ENCODE measurements around the gene TRIAP1.
"Not testable (repeated sequence)": the region's sequence is repeated elsewhere in the genome, so short reads cannot be mapped to it uniquely, and the experiment has no call there.

The TRIAP1 gene

GRCh38 chr12:120468325-120468820 lies 22.2 kb upstream of the TRIAP1 start:
- no peak for DNase-seq

DNA sequence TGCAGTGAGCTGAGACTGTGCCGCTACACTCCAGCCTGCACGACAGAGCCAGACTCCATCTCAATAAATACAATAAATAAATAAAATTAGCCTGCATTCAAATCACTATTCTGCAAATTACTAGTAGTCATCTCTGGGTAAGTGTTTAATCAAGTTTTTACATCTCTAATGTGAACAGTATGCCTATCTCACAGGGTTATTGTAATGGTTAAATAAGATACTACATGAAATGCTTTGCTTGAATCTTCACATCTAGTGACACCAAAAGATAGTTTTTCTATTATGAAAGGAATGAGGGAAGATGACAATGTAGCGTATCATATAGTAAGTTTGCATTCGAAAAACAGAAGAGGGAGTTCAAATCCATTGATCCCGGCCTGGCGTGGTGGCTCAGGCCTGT lies 21.3 kb upstream of the TRIAP1 start:
- DNase-seq = no peak

DNA sequence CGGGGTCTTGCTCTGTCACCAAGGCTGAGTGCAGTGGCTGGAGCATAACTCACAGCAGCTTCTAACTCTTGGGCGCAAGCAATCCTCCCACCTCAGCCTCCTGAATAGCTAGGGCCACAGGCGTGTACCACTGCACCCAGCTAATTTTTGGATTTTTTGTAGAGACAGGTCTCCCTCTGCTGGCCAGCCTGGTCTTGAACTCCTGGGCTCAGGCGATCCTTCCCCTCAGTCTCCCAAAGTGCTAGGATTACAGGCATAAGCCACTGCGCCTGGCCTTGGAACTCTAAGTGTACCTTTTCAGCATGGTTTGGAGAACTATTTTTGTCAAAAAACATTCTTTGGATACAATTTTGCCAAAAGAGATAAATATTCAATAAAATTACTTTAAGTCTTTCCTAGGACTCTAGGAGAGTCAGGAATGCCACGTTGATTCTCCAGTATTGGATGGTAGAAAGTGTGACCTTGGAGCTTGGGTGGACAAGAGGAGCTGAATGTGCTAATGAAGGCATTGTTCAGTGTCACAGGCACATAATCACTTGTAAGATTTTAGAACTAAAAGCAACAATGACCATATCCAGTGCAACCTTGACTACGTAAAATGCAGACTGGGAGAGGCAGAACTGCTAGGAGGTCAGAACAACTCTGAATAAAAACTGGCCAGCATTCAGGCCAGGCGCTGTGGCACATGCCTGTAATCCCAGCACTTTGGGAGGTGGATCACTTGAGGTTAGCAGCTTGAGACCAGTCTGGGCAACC lies 20.6 kb upstream of the TRIAP1 start:
- DNase-seq = no peak

DNA sequence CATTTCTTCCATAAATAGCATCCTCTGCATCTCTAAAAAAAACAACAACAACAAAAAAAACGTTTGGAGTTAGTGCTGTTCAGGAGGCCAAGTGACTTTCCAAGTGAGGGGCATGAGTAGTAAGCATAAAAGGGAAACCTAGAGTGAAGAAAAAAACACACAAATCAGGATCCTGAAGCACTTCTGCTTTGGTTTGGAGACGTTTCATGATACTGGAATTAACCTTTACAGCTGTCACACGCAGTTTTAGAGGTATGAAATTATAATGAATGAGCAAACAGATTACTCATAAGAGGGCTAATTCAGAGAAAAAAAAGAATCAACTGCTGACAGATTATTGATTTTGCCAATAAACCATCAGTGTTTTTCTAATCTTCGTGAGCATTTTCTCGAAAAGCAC lies 19.6 kb upstream of the TRIAP1 start:
- DNase-seq = no peak

DNA sequence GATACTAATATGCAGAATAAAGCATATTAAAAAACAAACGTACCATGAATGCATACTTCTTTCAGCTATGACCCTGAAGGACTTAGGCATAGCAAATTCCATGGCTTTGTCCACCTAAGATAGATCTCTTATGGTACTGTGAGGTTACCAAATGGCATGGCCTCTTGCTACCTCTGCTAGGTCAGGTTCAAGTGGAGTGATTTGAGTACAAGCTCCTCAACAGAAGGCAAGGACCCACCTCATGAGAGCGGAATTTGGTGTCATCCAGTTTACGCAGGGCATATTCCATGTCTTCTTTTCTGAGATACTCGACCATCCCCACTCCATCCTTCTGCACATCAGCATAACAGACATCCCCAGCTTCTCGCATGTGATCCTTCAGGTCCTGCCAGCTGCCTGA lies 17.5 kb upstream of the TRIAP1 start:
- DNase-seq = no peak

DNA sequence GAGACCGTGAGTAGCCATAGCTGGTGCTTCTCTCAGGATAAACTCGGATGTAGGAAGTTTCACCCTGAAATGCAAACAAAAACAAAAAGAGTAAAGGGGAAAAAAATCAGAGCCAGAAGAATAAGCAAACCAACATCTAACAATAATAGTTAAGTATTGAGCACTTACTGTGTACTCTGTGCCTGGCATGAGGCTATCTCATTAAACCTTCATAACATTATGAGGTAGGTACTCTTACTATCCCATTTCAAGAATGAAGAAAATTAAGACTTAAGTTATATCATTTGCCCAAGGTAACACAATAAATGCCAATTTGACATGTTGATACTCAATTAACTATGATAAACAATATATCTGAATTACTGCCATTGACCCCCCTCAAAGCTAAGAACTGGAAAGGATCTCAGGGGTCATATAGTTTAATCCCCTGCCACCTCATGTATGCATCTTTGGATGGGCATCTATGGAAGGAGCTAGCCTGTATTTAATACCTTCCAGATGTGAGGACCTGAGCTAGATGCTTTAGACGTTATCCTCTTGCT lies 16.0 kb upstream of the TRIAP1 start:
- DNase-seq = no peak

- DNase-seq = no peak
Measured at GRCh38 chr12:120460157-120460556, 14.0 kb upstream of the TRIAP1 start.

GRCh38 chr12:120457133-120457532 lies 10.9 kb upstream of the TRIAP1 start:
- DNase-seq = no peak

DNA sequence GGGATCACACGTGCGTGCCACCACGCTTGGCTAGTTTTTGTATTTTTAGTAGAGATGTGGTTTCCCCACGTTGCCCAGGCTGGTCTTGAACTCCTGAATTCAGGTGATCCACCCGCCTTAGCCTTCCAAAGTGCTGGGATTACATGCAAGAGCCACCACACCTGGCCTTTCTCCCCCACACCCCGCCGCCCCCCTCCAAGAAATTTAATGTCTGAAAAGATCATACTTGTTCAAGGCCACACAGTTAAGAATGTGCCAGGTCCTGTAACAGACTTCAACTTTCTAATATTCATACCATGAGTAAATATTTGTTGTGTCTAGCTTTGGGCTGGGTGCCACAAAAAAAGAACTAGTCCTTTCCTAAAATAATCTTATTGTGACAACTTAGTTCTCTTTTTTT lies 9.1 kb upstream of the TRIAP1 start:
- no peak for DNase-seq

DNA sequence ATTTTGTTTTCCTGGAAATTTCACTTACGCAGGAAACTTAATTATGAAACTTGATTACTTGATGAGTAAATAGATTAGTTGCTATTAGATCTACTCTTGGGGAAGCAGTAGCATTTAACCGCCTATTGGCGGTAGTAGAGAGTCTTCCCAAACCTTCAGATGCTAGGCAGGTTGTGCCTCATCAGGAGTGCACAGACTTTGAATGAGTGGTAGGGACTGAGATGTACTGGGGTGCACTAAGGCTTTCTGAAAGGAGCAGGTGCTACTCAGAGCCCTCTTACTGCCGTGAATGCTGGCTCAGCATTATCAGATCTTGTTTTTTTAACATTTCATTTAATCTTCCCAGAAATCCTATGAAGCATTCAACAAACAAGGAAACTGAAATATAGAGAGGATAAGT lies 7.8 kb upstream of the TRIAP1 start:
- DNase-seq = no peak

DNA sequence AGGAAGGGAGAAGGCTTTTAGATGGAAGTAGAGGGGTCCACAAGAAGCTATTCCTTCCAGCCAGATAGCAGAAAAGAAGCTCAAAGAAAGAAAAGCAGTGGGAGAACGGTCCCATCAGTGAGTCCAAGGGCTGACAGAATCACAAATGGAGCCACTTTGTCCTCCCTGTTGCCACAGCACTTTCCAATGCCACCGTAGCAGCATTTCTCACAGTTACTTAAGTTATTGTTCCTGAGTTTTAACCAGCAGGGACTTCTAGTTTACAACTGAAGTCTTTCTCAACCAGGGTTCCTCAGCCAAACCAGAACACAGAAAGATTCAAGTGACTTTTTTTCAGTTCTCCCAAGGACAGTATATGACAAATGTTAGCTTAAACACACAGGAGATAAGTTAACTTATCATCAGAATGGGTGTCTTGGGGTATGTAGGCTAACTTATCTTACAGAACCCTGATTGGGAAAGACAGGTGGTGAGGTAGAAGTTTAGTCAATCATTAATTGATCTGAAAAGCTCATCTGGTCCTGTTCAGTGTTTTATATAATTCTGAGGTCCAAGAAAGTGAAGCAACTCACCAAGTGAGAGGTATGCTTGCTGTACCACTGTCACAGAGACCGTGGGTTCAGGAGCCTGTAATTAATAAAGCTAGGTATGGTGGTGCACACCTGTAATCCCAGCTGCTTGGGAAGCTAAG lies 7.0 kb upstream of the TRIAP1 start:
- DNase-seq = no peak

DNA sequence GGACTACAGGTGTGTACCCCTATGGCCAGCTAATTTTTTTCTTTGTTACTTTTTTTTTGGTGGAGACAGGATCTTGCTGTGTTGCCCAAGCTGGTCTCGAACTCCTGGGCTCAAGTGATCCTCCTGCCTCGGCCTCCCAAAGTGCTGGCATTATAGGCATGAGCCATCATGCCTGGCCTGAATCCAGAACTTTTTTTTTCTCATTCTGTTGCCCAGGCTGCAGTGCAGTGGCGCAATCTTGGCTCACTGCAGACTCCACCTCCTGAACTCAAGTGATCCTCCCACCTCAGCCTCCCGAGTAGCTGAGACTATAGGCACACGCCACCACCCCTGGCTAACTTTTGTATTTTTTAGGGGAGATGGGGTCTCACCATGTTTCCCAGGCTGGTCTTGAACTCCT lies 6.3 kb upstream of the TRIAP1 start:
- DNase-seq = not testable (repeated sequence)

DNA sequence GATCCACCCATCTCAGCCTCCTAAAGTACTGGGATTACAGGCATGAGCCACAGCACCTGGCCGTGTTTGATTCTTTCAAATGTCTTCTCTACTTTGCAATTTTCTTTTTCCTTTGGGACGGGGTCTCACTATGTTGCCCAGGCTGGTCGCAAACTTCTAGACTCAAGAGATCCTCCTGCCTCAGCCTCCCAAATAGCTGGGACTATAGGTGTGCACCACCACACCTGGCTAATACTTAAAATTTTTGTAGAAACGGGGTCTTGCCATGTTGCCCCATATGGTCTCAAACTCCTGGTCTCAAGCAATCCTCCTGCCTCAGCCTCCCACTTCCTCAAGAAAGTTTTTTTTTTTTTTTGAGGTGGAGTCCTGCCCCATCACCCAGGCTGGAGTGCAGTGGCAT lies 1.8 kb upstream of the TRIAP1 start:
- DNase-seq = no peak

DNA sequence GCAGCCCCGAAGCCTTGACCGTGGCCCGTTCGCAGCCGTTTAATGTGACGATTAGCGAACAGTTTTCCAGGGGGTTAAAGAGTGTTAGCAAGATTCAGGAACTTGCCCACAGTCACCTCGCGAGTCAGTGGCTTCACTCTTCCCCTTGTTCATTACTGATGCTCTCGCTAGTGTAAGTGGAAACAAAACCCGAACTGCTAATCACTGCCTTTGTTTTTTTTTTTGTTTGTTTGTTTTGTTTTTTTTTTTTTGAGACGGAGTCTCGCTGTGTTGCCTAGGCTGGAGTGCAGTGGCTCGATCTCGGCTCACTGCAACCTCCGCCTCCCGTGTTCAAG lies 627 bp upstream of the TRIAP1 start:
- DNase-seq = not testable (repeated sequence)

DNA sequence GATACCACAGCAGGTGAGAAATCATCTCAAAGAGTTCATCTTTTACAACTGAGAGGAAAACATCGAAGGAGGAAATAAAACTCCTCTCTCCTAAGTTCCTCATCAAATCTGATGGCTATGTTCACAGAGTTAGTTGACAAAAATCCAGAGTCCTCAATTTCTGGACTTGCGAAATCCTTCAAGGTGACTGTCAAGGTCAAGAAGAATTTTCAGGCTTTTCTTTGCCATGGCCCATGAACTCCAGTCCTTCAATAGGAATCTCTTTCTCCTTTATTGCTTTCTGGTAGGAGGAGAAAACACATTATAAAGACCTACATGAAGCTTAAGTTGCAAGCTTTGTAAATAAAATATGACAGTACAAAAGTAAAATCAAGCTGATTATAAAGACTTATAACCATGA lies 1.5 kb downstream of the TRIAP1 start:
- no peak for DNase-seq

DNA sequence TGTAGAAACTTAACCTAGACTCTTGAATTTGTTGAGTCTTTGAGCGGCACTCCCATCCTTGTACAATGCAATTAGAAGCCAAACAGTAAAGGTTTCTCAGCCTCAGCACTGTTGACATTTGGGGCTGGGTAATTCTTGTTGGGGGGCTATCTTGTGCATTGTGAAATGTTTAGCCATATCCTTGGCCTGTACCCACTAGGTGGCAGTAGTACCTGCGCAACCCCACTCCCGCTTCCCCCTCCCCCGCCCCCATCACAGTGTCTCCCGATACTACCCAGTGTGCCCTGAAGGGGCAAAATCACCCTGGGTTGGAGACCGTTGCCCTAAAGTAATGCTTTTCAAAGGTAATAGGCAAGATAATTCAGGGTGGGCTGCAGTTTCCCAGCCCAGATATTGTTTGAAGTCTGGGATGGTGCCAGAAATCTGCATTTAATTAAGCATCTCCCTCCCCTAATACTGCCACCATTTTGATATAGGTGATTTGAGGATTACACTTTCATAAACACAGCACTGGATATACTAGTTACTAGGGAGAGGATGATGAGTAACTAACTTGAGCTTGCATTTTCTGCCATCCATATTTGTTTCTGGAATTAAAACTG lies 6.4 kb downstream of the TRIAP1 start:
- DNase-seq = peak; percentile 36

DNA sequence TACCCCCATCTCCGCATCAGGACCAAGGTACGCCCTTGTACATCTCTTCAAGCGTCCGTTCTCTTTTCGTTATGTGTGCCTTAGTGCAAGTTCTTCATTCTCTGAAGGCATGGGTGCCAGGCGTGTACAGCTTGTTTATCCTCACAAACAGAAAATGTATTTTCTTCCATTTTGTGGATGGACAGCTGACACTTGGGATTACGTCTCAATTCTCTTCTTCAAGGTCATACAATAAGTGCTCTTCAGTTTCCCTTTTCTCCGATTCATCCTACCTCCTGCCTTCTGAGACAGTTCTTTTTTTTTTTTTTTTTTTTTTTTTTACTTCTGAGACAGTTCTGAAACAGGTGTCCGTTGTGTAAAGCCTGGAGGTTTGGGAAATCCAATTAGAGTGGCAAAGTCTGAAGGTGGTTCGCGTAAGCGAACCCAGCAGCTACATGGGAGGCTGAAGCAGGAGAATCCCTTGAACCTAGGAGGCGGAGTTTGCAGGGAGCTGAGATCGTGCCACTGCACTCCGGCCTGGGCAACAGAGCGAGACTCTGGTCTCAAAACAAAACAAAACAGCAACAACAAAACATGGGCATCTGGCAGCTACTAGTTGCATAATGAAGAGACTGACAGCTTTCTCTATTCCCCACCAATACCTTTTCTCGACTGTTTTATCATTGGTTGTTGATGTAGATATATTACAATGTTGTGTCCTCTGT lies 7.5 kb downstream of the TRIAP1 start:
- DNase-seq = no peak

DNA sequence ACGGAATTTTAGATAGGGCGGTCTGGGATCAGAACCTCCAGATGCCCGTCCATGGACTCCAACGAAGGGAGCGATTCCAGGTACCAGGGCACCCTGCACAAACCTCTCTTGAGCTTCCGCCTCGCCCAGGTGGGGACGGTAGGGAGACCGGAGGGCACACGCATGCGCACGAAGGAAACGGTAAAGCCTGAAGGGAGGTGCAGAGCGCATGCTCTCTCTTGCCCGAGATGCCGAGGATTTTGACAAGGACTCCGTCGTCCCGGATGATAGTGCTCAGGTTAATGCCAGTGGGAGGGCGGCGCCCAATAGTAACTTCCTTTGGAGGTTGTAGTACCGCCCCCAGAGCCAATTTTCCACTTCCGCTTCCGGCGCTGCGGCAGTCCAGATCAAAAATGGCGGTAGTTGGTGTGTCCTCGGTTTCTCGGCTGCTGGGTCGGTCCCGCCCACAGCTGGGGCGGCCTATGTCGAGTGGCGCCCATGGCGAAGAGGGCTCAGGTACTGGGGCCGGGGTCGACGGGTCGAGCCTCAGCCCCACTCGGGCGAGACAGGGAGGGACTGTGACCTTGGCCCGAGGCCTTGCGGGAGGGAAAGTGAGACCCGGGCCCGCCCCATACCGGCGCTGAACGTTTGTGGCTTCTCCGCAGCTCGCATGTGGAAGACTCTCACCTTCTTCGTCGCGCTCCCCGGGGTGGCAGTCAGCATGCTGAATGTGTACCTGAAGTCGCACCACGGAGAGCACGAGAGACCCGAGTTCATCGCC lies 8.3 kb downstream of the TRIAP1 start, which contains the start of gene COX6A1:
COX6A1 (plus strand) TSS at position 379 of the 760 bp plus-strand sequence; CDS start at position 393, 14 bp downstream.
- peak; percentile 93 for DNase-seq

DNA sequence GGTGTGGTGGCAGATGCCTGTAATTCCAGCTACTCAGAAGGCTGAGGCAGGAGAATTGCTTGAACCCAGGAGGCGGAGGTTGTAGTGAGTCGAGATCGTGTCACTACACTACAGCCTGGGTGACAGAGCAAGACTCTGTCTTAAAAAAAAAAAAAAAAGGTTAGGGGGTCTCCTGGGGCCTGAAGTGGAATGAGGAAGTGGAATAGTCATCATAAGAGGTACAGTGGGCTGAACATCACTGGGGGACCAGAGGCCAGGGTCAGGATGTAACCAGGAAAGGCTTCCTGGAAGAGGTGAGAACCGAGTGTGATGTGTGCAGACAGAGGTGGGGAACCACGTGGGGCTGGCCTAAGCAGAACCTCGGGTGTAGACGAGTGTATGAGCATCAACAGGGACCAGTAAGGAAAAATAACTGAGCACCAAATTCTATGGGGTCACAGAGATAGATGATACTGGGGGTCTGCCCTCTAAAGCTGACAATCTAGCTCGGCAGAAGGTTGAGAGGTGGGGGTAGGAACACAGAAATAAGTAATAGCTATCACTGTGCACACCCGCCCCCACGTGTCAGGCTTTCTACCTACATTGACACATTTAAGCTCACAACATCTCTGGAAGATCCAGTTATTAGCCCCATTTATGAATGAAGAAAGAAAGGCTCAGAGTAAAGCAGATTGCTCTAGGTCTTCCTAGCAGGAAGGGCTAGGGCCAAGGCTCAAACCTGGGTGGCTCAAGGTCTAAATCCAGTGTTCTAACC lies 13.2 kb downstream of the TRIAP1 start:
- no peak for DNase-seq

GRCh38 chr12:120429368-120429767 lies 16.8 kb downstream of the TRIAP1 start:
- DNase-seq = no peak

- no peak for DNase-seq
Measured at GRCh38 chr12:120428597-120429229, 17.5 kb downstream of the TRIAP1 start.
